Suprapubic skin (tissue), 4 donors: ENCODE results near the gene WNK4. TPM values are rescaled to one million over a fixed set of nuclear protein-coding genes. Genes with fewer than 3 reads are reported as not detected.
A peak's percentile ranks its signal among the peaks of the same experiment; 100 is the strongest.

Experiments
- DNase-seq, 2 donors: peaks; one replicate each; pipeline ENCODE4 v3.0.0-alpha.2; 2019; ENCODE audit warnings: low spot score in 2 of 2
- H3K27ac ChIP-seq: fragments of 200-600 bp; sonication (generic); one replicate; pipeline ENCODE4 v1.5.1; 2019
- H3K27me3 ChIP-seq: fragments of 200-600 bp; sonication (generic); one replicate; pipeline ENCODE4 v1.5.1; 2019
- H3K36me3 ChIP-seq: fragments of 200-600 bp; sonication (generic); one replicate; pipeline ENCODE4 v1.5.1; 2019
- H3K4me1 ChIP-seq: fragments of 200-600 bp; sonication (generic); one replicate; pipeline ENCODE4 v1.5.1; 2019
- H3K4me3 ChIP-seq: fragments of 200-600 bp; sonication (generic); one replicate; pipeline ENCODE4 v1.5.1; 2019; ENCODE audit warnings: mild to moderate bottlenecking
- H3K9me3 ChIP-seq: fragments of 200-600 bp; sonication (generic); one replicate; pipeline ENCODE4 v1.5.1; 2019
- CTCF ChIP-seq, 2 donors: fragments of 200-600 bp in 1 of 2; fragments of 450-650 bp in 1 of 2; sonication (generic) in 1 of 2; IDR thresholded peaks; one replicate each; pipeline ENCODE4 v1.5.1; 2016 to 2019; ENCODE audit warnings: antibody characterized with exemption in 2 of 2, mild to moderate bottlenecking in 1 of 2, moderate library complexity in 1 of 2
- EP300 ChIP-seq: sonication (generic); formaldehyde crosslinking; IDR thresholded peaks from one replicate; pipeline ENCODE4 v1.6.1; 2017; ENCODE audit warnings: antibody characterized with exemption
- POLR2A ChIP-seq, 2 donors: fragments of 450-650 bp; IDR thresholded peaks; one replicate each; pipeline ENCODE4 v1.6.1; 2017; ENCODE audit warnings: antibody characterized with exemption in 2 of 2, mild to moderate bottlenecking in 2 of 2, moderate library complexity in 2 of 2
- POLR2AphosphoS5 ChIP-seq, 3 donors: sonication (generic); formaldehyde crosslinking; IDR thresholded peaks; one replicate each; pipeline ENCODE4 v1.6.1; 2017; ENCODE audit warnings: antibody characterized with exemption in 3 of 3
- WGBS: methylation state at CpG from one replicate; pipeline ENCODE4 v1.1.5; 2018; 5-methylcytosine and 5-hydroxymethylcytosine counted together
- total RNA-seq, 4 donors: library from RNA; depleted of rRNA; stranded (reverse); fragments of >200 nt; gene quantifications; one replicate each; pipeline ENCODE4 v1.1.0, GENCODE V29; 2016

The WNK4 gene
- total RNA-seq, 4 donors from 2014 or later, result 0.40 to 1.1 (median 0.98) TPM; not detected in 1

GRCh38 chr17:42775534-42776098 lies 4.8 kb upstream of the WNK4 start:
- TF ChIP-seq POLR2AphosphoS5 (IDR thresholded peaks at IDR 0.05), result no peak
- Histone ChIP-seq H3K9me3 (no peaks in the 10 kb centered on the region), H3K27ac (no peak overlapping the region), H3K4me3 (no peak overlapping the region), H3K36me3 (peaks cover 44% of the 10 kb centered on the region), H3K4me1 (peaks cover 20% of the 10 kb centered on the region), H3K27me3 (peaks cover 6% of the 10 kb centered on the region)
- no peak for DNase-seq
- 67% methylated on average over 3 of the region's 3 CpGs for WGBS

- Histone ChIP-seq H3K27me3 (peaks cover 35% of the 10 kb centered on the region), H3K9me3 (no peaks in the 10 kb centered on the region), H3K4me3 (no peak overlapping the region), H3K36me3 (peaks cover 44% of the 10 kb centered on the region), H3K4me1 (peaks cover 38% of the 10 kb centered on the region), H3K27ac (no peak overlapping the region)
- no peak for TF ChIP-seq CTCF (IDR thresholded peaks at IDR 0.05)
- TF ChIP-seq EP300, result no peak
- no peak for TF ChIP-seq POLR2AphosphoS5 (IDR thresholded peaks at IDR 0.05)
- no peak for TF ChIP-seq POLR2A (IDR thresholded peaks at IDR 0.05)
- no peak for DNase-seq
- WGBS, result 100% methylated on average over 4 of the region's 5 CpGs
Measured at GRCh38 chr17:42778570-42778969, 1.8 kb upstream of the WNK4 start.

DNA sequence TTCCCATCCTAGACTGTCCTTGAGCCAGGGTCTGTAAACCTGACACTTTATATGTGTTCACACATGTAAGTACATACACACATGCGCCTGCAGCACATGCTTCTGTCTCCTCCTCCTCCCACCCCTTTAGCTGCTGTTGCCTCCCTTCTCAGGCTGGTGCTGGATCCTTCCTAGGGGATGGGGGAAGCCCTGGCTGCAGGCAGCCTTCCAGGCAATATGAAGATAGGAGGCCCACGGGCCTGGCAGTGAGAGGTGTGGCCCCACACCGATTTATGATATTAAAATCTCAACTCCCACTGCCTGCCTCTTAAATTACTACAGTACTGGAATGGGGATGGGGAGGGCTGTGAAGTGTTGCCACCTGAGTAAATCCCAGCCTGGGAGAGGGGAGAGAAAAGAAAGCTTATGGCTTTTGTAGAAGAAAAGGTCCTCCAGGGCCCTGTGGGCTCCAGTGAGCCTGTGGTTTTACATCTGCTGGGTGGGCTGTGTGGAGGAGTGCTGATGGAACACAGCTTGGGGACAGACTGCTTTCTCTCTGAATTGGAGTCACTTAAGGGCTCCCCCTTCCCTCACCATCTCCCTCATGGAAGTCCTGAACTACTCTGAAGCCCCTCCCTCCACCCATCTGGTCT lies 990 bp upstream of the WNK4 start:
- WGBS, result 70% methylated on average over 3 of the region's 3 CpGs
- H3K27ac ChIP-seq, result no peak overlapping the region
- H3K4me1 ChIP-seq, result peaks cover 38% of the 10 kb centered on the region
- H3K36me3 ChIP-seq, result peaks cover 44% of the 10 kb centered on the region
- DNase-seq, result no peak
- no peaks in the 10 kb centered on the region for H3K9me3 ChIP-seq
- H3K4me3 ChIP-seq, result no peak overlapping the region
- no peak for TF ChIP-seq EP300
- no peak for TF ChIP-seq POLR2A (IDR thresholded peaks at IDR 0.05)
- TF ChIP-seq CTCF (IDR thresholded peaks at IDR 0.05), result no peak
- no peak for TF ChIP-seq POLR2AphosphoS5 (IDR thresholded peaks at IDR 0.05)
- H3K27me3 ChIP-seq, result peaks cover 44% of the 10 kb centered on the region

DNA sequence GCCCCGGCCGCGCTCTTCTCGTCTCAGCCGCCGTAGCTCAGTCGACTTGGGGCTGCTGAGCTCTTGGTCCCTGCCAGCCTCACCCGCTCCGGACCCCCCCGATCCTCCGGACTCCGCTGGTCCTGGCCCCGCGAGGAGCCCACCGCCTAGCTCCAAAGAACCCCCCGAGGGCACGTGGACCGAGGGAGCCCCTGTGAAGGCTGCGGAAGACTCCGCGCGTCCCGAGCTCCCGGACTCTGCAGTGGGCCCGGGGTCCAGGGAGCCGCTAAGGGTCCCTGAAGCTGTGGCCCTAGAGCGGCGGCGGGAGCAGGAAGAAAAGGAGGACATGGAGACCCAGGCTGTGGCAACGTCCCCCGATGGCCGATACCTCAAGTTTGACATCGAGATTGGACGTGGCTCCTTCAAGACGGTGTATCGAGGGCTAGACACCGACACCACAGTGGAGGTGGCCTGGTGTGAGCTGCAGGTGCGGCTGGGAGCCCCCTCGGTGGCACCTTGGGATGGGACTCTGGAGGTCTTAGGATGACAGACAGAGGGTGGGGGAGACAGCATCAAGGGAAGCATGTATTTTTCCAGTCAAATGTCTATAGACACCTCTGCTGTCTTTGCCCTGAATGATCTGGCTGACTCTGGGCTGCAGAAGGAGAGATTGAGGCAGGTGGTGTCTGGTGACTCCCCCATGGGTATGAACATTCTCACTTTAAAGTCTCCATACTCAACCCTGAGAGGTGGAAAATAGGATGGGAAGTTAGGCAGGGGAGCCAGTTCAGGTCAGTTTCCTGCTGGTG lies 635 bp downstream of the WNK4 start:
- peaks cover 60% of the 10 kb centered on the region for H3K27me3 ChIP-seq
- TF ChIP-seq EP300, result no peak
- TF ChIP-seq CTCF (IDR thresholded peaks at IDR 0.05), result no peak
- TF ChIP-seq POLR2A (IDR thresholded peaks at IDR 0.05), result no peak
- TF ChIP-seq POLR2AphosphoS5 (IDR thresholded peaks at IDR 0.05), result no peak
- H3K4me3 ChIP-seq, result peak overlapping the region; percentile 53
- no peak for DNase-seq
- peaks cover 41% of the 10 kb centered on the region for H3K4me1 ChIP-seq
- no peak overlapping the region for H3K27ac ChIP-seq
- 4% methylated on average over 17 of the region's 39 CpGs for WGBS
- no peaks in the 10 kb centered on the region for H3K9me3 ChIP-seq
- peaks cover 37% of the 10 kb centered on the region for H3K36me3 ChIP-seq

- H3K36me3 ChIP-seq, result peaks cover 30% of the 10 kb centered on the region
- peaks cover 65% of the 10 kb centered on the region for H3K27me3 ChIP-seq
- no peak for TF ChIP-seq EP300
- no peak for TF ChIP-seq CTCF (IDR thresholded peaks at IDR 0.05)
- no peak for TF ChIP-seq POLR2A (IDR thresholded peaks at IDR 0.05)
- no peak for TF ChIP-seq POLR2AphosphoS5 (IDR thresholded peaks at IDR 0.05)
- H3K9me3 ChIP-seq, result no peaks in the 10 kb centered on the region
- no peak for DNase-seq
- H3K27ac ChIP-seq, result no peak overlapping the region
- H3K4me1 ChIP-seq, result peaks cover 41% of the 10 kb centered on the region
- H3K4me3 ChIP-seq, result peak overlapping the region; percentile 9
- WGBS, result 40% methylated on average over 4 of the region's 10 CpGs
Measured at GRCh38 chr17:42781639-42782165, 1.3 kb downstream of the WNK4 start.
